HEK293 (cell line): ENCODE measurements around the gene ZNF19.

Experiments used
- CTCF ChIA-PET: fragments of 350-600 bp; formaldehyde crosslinking; extraction: SDS; loops from one replicate; lab custom pipeline; 2021; ENCODE audit warnings: antibody characterized with exemption; lab: Yijun Ruan, JAX
- POLR2A ChIA-PET: fragments of 300-600 bp; formaldehyde crosslinking; extraction: SDS; loops from one replicate; lab custom pipeline; 2020; ENCODE audit warnings: antibody characterized with exemption, inconsistent platforms; lab: Yijun Ruan, JAX
- H3K27ac ChIP-seq: fragments of 200-500 bp; sonication (Bioruptor generic); 2 replicates; pipeline ENCODE4 v1.5.1; 2014; ENCODE audit warnings: low read depth, low read length, control low read depth, inconsistent platforms; ENCODE audit errors: extremely low read depth
- H3K36me3 ChIP-seq, 2 experiments: fragments of 200-500 bp in 1 of 2; sonication (Bioruptor generic) in 1 of 2; 1 replicate in 1 of 2; 2 replicates in 1 of 2; pipeline ENCODE4 v1.5.1; 2014 to 2017; ENCODE audit warnings: inconsistent platforms in 2 of 2, low read length in 2 of 2; ENCODE audit not compliant: control insufficient read depth in 2 of 2, insufficient read depth in 1 of 2
- H3K4me1 ChIP-seq: fragments of 200-500 bp; sonication (Bioruptor generic); 2 replicates; pipeline ENCODE4 v1.5.1; 2014; ENCODE audit warnings: mild to moderate bottlenecking, low read length, inconsistent platforms; ENCODE audit not compliant: control insufficient read depth, insufficient read depth
- H3K4me3 ChIP-seq: 2 replicates; pipeline ENCODE4 v1.5.1; 2011; ENCODE audit warnings: low read depth, mild to moderate bottlenecking, control low read depth, low read length, moderate library complexity
- H3K9me3 ChIP-seq: fragments of 200-500 bp; sonication (Bioruptor generic); 2 replicates; pipeline ENCODE4 v1.5.1; 2014; ENCODE audit warnings: low read depth, low read length, inconsistent platforms; ENCODE audit not compliant: control insufficient read depth, insufficient read depth
- EGR2 ChIP-seq: fragments of 450-650 bp; formaldehyde crosslinking; IDR thresholded peaks from 2 replicates; pipeline ENCODE4 v1.5.1; 2016; ENCODE audit warnings: low read depth, missing biosample characterization, missing genetic modification characterization
- GFI1B ChIP-seq: fragments of 450-650 bp; formaldehyde crosslinking; IDR thresholded peaks from 2 replicates; pipeline ENCODE4 v1.5.1; 2016; ENCODE audit warnings: missing biosample characterization, missing genetic modification characterization
- GLI2 ChIP-seq: fragments of 450-650 bp; formaldehyde crosslinking; IDR thresholded peaks from 2 replicates; pipeline ENCODE4; 2017; ENCODE audit warnings: missing biosample characterization, missing genetic modification characterization, low read depth, borderline replicate concordance
- HOXD13 ChIP-seq: sonication (generic); formaldehyde crosslinking; IDR thresholded peaks from 2 replicates; pipeline ENCODE4 v1.8.0; 2022; ENCODE audit warnings: missing genetic modification reagents, borderline replicate concordance
- KLF10 ChIP-seq: fragments of 450-650 bp; IDR thresholded peaks from 2 replicates; pipeline ENCODE4 v1.5.1; 2018; ENCODE audit warnings: missing biosample characterization, mild to moderate bottlenecking, missing genetic modification characterization
- MYNN ChIP-seq: fragments of 450-650 bp; formaldehyde crosslinking; IDR thresholded peaks from 2 replicates; pipeline ENCODE4 v1.5.1; 2016; ENCODE audit warnings: missing biosample characterization, missing genetic modification characterization, borderline replicate concordance
- OSR2 ChIP-seq: fragments of 450-650 bp; formaldehyde crosslinking; IDR thresholded peaks from 2 replicates; pipeline ENCODE4 v1.5.1; 2016; ENCODE audit warnings: missing biosample characterization, missing genetic modification characterization
- RBAK ChIP-seq: fragments of 450-650 bp; formaldehyde crosslinking; IDR thresholded peaks from 2 replicates; pipeline ENCODE4 v1.5.1; 2016; ENCODE audit warnings: missing biosample characterization, missing genetic modification characterization
- REPIN1 ChIP-seq: fragments of 450-650 bp; formaldehyde crosslinking; IDR thresholded peaks from 2 replicates; pipeline ENCODE4 v1.5.1; 2017; ENCODE audit warnings: missing biosample characterization, missing genetic modification characterization, low read depth
- SCRT2 ChIP-seq: fragments of 450-650 bp; formaldehyde crosslinking; IDR thresholded peaks from 2 replicates; pipeline ENCODE4 v1.5.1; 2016; ENCODE audit warnings: missing biosample characterization, missing genetic modification characterization
- SP2 ChIP-seq: fragments of 450-650 bp; formaldehyde crosslinking; IDR thresholded peaks from 2 replicates; pipeline ENCODE4 v1.5.1; 2016; ENCODE audit warnings: missing biosample characterization, missing genetic modification characterization
- SP7 ChIP-seq: fragments of 450-650 bp; formaldehyde crosslinking; IDR thresholded peaks from 2 replicates; pipeline ENCODE4 v1.5.1; 2016; ENCODE audit warnings: missing biosample characterization, missing genetic modification characterization
- TCF7L2 ChIP-seq: IDR thresholded peaks from 2 replicates; pipeline ENCODE4 v1.6.1; 2011; ENCODE audit warnings: low read depth, mild to moderate bottlenecking, inconsistent platforms, low read length, moderate library complexity, borderline replicate concordance
- ZBTB7A ChIP-seq: fragments of 450-650 bp; formaldehyde crosslinking; IDR thresholded peaks from 2 replicates; pipeline ENCODE4 v1.5.1; 2016; ENCODE audit warnings: low read depth, missing biosample characterization, missing genetic modification characterization
- ZBTB8A ChIP-seq: fragments of 450-650 bp; formaldehyde crosslinking; IDR thresholded peaks from 2 replicates; pipeline ENCODE4 v1.5.1; 2016; ENCODE audit warnings: missing biosample characterization, missing genetic modification characterization
- ZFP3 ChIP-seq: fragments of 450-650 bp; formaldehyde crosslinking; IDR thresholded peaks from 2 replicates; pipeline ENCODE4 v1.5.1; 2016; ENCODE audit warnings: low read depth, missing biosample characterization, missing genetic modification characterization
- ZNF239 ChIP-seq: fragments of 450-650 bp; formaldehyde crosslinking; IDR thresholded peaks from 2 replicates; pipeline ENCODE4 v1.5.1; 2016; ENCODE audit warnings: missing biosample characterization, missing genetic modification characterization
- ZNF341 ChIP-seq: fragments of 450-650 bp; formaldehyde crosslinking; IDR thresholded peaks from 2 replicates; pipeline ENCODE4; 2016; ENCODE audit warnings: low read depth, missing biosample characterization, missing genetic modification characterization
- ZNF433 ChIP-seq: fragments of 450-650 bp; formaldehyde crosslinking; IDR thresholded peaks from 2 replicates; pipeline ENCODE4 v1.5.1; 2016; ENCODE audit warnings: missing biosample characterization, missing genetic modification characterization, low read depth
- ZNF558 ChIP-seq: fragments of 450-650 bp; formaldehyde crosslinking; IDR thresholded peaks from 2 replicates; pipeline ENCODE4 v1.5.1; 2016; ENCODE audit warnings: missing biosample characterization, missing genetic modification characterization
- ZNF561 ChIP-seq: fragments of 450-650 bp; IDR thresholded peaks from 2 replicates; pipeline ENCODE4 v1.5.1; 2018; ENCODE audit warnings: missing biosample characterization, missing genetic modification characterization, borderline replicate concordance
- ZNF658 ChIP-seq: fragments of 450-650 bp; formaldehyde crosslinking; IDR thresholded peaks from 2 replicates; pipeline ENCODE4; 2016; ENCODE audit warnings: missing biosample characterization, missing genetic modification characterization
- ZNF660 ChIP-seq: fragments of 450-650 bp; IDR thresholded peaks from 2 replicates; pipeline ENCODE4 v1.5.1; 2018; ENCODE audit warnings: missing biosample characterization, mild to moderate bottlenecking, missing genetic modification characterization
- TF ChIP-seq, protein P1 (sequence below): fragments of 450-650 bp; formaldehyde crosslinking; IDR thresholded peaks from 2 replicates; pipeline ENCODE4 v1.5.1; 2017; ENCODE audit warnings: missing biosample characterization, missing genetic modification characterization
- TF ChIP-seq, protein P2 (sequence below): fragments of 450-650 bp; formaldehyde crosslinking; IDR thresholded peaks from 2 replicates; pipeline ENCODE4 v1.5.1; 2017; ENCODE audit warnings: missing biosample characterization, mild to moderate bottlenecking, missing genetic modification characterization, moderate library complexity
- TF ChIP-seq, protein P3 (sequence below): fragments of 450-650 bp; formaldehyde crosslinking; IDR thresholded peaks from 2 replicates; pipeline ENCODE4 v1.5.1; 2016; ENCODE audit warnings: missing biosample characterization, missing genetic modification characterization
- TF ChIP-seq, protein P4 (sequence below): IDR thresholded peaks from 2 replicates; pipeline ENCODE4 v1.6.1; 2011; ENCODE audit warnings: mild to moderate bottlenecking, low read depth, low read length, borderline replicate concordance
- TF ChIP-seq, protein P5 (sequence below): fragments of 450-650 bp; formaldehyde crosslinking; IDR thresholded peaks from 2 replicates; pipeline ENCODE4 v1.5.1; 2016; ENCODE audit warnings: missing biosample characterization, missing genetic modification characterization

The ZNF19 gene

DNA sequence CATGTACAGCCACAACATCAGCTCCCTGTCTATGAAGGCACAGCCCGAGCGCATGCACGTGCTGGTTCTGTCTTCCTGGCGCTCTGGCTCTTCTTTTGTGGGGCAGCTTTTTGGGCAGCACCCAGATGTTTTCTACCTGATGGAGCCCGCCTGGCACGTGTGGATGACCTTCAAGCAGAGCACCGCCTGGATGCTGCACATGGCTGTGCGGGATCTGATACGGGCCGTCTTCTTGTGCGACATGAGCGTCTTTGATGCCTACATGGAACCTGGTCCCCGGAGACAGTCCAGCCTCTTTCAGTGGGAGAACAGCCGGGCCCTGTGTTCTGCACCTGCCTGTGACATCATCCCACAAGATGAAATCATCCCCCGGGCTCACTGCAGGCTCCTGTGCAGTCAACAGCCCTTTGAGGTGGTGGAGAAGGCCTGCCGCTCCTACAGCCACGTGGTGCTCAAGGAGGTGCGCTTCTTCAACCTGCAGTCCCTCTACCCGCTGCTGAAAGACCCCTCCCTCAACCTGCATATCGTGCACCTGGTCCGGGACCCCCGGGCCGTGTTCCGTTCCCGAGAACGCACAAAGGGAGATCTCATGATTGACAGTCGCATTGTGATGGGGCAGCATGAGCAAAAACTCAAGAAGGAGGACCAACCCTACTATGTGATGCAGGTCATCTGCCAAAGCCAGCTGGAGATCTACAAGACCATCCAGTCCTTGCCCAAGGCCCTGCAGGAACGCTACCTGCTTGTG, 47.8 kb upstream of the ZNF19 start:
- H3K9me3 ChIP-seq = no peaks in the 10 kb centered on the region
- H3K27ac ChIP-seq = no peak overlapping the region
- H3K4me3 ChIP-seq = no peak overlapping the region
- TF ChIP-seq HOXD13 (CRISPR knock-in tag) = no peak
- TF ChIP-seq, protein P1, sequence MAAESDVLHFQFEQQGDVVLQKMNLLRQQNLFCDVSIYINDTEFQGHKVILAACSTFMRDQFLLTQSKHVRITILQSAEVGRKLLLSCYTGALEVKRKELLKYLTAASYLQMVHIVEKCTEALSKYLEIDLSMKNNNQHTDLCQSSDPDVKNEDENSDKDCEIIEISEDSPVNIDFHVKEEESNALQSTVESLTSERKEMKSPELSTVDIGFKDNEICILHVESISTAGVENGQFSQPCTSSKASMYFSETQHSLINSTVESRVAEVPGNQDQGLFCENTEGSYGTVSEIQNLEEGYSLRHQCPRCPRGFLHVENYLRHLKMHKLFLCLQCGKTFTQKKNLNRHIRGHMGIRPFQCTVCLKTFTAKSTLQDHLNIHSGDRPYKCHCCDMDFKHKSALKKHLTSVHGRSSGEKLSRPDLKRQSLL (tag by site-specific recombination) = no peak
- TF ChIP-seq OSR2 (tag by site-specific recombination) = no peak
- TF ChIP-seq ZNF558 (tag by site-specific recombination) = no peak
- TF ChIP-seq MYNN (tag by site-specific recombination) = no peak
- no peak for TF ChIP-seq ZBTB8A (tag by site-specific recombination)
- no peak for TF ChIP-seq ZNF658 (tag by site-specific recombination)
- TF ChIP-seq, protein P2, sequence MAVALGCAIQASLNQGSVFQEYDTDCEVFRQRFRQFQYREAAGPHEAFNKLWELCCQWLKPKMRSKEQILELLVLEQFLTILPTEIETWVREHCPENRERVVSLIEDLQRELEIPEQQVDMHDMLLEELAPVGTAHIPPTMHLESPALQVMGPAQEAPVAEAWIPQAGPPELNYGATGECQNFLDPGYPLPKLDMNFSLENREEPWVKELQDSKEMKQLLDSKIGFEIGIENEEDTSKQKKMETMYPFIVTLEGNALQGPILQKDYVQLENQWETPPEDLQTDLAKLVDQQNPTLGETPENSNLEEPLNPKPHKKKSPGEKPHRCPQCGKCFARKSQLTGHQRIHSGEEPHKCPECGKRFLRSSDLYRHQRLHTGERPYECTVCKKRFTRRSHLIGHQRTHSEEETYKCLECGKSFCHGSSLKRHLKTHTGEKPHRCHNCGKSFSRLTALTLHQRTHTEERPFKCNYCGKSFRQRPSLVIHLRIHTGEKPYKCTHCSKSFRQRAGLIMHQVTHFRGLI (tag by site-specific recombination) = no peak
- no peak for TF ChIP-seq SP2 (tag by site-specific recombination)
- no peak for TF ChIP-seq REPIN1 (tag by site-specific recombination)
- no peak for TF ChIP-seq ZNF433 (tag by site-specific recombination)
- no peak for TF ChIP-seq EGR2 (tag by site-specific recombination)
- TF ChIP-seq TCF7L2 = no peak
- TF ChIP-seq ZNF660 (tag by site-specific recombination) = no peak
- TF ChIP-seq KLF10 (tag by site-specific recombination) = no peak
- TF ChIP-seq, protein P3, sequence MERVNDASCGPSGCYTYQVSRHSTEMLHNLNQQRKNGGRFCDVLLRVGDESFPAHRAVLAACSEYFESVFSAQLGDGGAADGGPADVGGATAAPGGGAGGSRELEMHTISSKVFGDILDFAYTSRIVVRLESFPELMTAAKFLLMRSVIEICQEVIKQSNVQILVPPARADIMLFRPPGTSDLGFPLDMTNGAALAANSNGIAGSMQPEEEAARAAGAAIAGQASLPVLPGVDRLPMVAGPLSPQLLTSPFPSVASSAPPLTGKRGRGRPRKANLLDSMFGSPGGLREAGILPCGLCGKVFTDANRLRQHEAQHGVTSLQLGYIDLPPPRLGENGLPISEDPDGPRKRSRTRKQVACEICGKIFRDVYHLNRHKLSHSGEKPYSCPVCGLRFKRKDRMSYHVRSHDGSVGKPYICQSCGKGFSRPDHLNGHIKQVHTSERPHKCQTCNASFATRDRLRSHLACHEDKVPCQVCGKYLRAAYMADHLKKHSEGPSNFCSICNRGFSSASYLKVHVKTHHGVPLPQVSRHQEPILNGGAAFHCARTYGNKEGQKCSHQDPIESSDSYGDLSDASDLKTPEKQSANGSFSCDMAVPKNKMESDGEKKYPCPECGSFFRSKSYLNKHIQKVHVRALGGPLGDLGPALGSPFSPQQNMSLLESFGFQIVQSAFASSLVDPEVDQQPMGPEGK = no peak
- TF ChIP-seq ZNF341 = no peak
- TF ChIP-seq, protein P4, sequence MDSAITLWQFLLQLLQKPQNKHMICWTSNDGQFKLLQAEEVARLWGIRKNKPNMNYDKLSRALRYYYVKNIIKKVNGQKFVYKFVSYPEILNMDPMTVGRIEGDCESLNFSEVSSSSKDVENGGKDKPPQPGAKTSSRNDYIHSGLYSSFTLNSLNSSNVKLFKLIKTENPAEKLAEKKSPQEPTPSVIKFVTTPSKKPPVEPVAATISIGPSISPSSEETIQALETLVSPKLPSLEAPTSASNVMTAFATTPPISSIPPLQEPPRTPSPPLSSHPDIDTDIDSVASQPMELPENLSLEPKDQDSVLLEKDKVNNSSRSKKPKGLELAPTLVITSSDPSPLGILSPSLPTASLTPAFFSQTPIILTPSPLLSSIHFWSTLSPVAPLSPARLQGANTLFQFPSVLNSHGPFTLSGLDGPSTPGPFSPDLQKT = no peak
- no peak for TF ChIP-seq SP7
- TF ChIP-seq ZBTB7A (tag by site-specific recombination) = no peak
- H3K4me1 ChIP-seq = no peaks in the 10 kb centered on the region
- H3K36me3 ChIP-seq = no peaks in the 10 kb centered on the region
- CTCF ChIA-PET = interaction anchor here (0.6 to 2.9 kb wide), 3 partner anchors 9 to 124 kb away, joined by 3 to 17 read pairs (median 3); no protein-coding TSS in a partner anchor
- POLR2A ChIA-PET = no interaction called here

DNA sequence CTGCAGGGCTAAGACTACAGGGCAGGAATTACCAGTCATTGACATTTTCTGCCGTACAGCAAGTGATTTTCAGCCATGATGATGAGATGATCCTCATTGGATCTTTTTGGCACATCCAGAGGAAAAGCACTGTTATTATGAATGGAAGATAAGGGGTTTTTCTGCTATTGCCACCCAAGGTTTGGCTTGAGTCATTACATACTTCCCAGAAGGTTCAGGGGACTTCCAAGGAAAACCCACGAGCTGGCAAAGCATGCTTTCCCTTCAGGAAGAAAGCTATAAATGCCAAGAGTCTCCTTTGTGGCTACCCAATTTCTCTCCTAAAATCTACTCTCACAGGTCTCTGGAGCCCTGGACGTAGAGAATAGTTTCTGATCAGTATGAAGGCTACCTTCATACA, 43.2 kb upstream of the ZNF19 start:
- POLR2A ChIA-PET = no interaction called here
- TF ChIP-seq GLI2 (no peak), REPIN1 (tag by site-specific recombination) (no peak), ZFP3 (tag by site-specific recombination) (no peak), RBAK (tag by site-specific recombination) (no peak), ZNF561 (tag by site-specific recombination) (no peak), SCRT2 (tag by site-specific recombination) (no peak), GFI1B (tag by site-specific recombination) (no peak), ZNF239 (tag by site-specific recombination) (no peak)
- TF ChIP-seq, protein P5, sequence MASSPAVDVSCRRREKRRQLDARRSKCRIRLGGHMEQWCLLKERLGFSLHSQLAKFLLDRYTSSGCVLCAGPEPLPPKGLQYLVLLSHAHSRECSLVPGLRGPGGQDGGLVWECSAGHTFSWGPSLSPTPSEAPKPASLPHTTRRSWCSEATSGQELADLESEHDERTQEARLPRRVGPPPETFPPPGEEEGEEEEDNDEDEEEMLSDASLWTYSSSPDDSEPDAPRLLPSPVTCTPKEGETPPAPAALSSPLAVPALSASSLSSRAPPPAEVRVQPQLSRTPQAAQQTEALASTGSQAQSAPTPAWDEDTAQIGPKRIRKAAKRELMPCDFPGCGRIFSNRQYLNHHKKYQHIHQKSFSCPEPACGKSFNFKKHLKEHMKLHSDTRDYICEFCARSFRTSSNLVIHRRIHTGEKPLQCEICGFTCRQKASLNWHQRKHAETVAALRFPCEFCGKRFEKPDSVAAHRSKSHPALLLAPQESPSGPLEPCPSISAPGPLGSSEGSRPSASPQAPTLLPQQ (tag by site-specific recombination) = no peak

More for the DNA sequence above, 43.2 kb upstream of the ZNF19 start:
- no peak overlapping the region for H3K4me3 ChIP-seq
- H3K4me1 ChIP-seq = no peaks in the 10 kb centered on the region
- H3K27ac ChIP-seq = no peak overlapping the region
- CTCF ChIA-PET = interaction anchor here (1.1 to 1.8 kb wide), 4 partner anchors 8 to 120 kb away, joined by 3 to 9 read pairs (median 4); no protein-coding TSS in a partner anchor
- H3K9me3 ChIP-seq = no peaks in the 10 kb centered on the region
- no peaks in the 10 kb centered on the region for H3K36me3 ChIP-seq
